CD4-positive, alpha-beta T cell treated with Interferon alpha-2 for 1 hour (primary cell): Measurements from ENCODE around the gene ATP5F1B.

Experiments
- DNase-seq, 2 donors: peaks; one replicate each; pipeline ENCODE4 v3.0.0-alpha.2; 2020 to 2022

ATP5F1B gene

GRCh38 chr12:56616244-56616643, 29.5 kb downstream of the ATP5F1B start:
- DNase-seq: no peak

GRCh38 chr12:56614627-56615026, 31.2 kb downstream of the ATP5F1B start:
- no peak for DNase-seq

- no peak for DNase-seq
These were observed 41.4 kb downstream of the ATP5F1B start for GRCh38 chr12:56604355-56604754.

- DNase-seq: no peak
These were observed 43.5 kb downstream of the ATP5F1B start for GRCh38 chr12:56602239-56602638.

- peak; percentile 28 to 36 for DNase-seq
These were observed 44.3 kb downstream of the ATP5F1B start for GRCh38 chr12:56601503-56601902.

GRCh38 chr12:56600753-56601152, 45.0 kb downstream of the ATP5F1B start:
- DNase-seq: no peak

GRCh38 chr12:56599797-56600196, 46.0 kb downstream of the ATP5F1B start:
- DNase-seq: no peak

- DNase-seq: no peak
These were observed 46.7 kb downstream of the ATP5F1B start for GRCh38 chr12:56599041-56599440.

- no peak for DNase-seq
These were observed 49.0 kb downstream of the ATP5F1B start for GRCh38 chr12:56596815-56597214.

- peak; percentile 54 to 70 for DNase-seq
These were observed 51.7 kb downstream of the ATP5F1B start for GRCh38 chr12:56593909-56594621.

- DNase-seq: no peak
These were observed 53.8 kb downstream of the ATP5F1B start for GRCh38 chr12:56591961-56592360.

GRCh38 chr12:56591126-56591525, 54.7 kb downstream of the ATP5F1B start:
- no peak for DNase-seq

GRCh38 chr12:56590237-56590830, 55.5 kb downstream of the ATP5F1B start:
- DNase-seq: peak in 1 of 2 donors; percentile 31

GRCh38 chr12:56589783-56590182, 56.0 kb downstream of the ATP5F1B start:
- no peak for DNase-seq
